ENCODE results near the gene KCNQ1. TPM values are rescaled to one million over a fixed set of nuclear protein-coding genes. Genes with fewer than 3 reads are reported as not detected.

Gene KCNQ1
- total RNA-seq, 1 experiment from 2014 or later = 10.7 TPM

DNA sequence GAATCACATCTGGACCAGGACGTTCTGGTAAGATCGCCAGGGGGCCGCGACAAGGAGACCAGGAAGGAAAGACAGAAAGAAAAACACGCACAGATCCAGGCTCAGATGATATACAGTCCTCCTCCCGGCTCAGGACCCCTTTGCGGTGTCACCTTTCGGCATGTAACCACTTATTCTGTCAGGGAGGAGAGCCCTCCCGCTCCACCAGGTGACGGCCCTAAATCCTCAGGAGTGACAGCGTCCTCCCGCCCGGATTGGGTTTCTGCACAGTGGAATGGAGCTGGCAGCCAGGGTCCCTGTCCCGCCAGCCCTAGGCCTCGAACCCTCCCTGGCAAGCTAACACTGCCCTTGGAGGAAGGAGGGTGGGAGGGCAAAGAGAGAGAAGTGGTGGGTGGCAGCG, 279.3 kb downstream of the KCNQ1 start:
- H2AFZ ChIP-seq (ENCODE audit: low read depth, low read length, poor library complexity, severe bottlenecking) = no peak overlapping the region
- no peak for TF ChIP-seq TCF7L2 (IDR thresholded peaks at IDR 0.05; ENCODE audit: borderline replicate concordance, extremely low read depth, insufficient read depth, insufficient read length)
- no peak for TF ChIP-seq JUND (IDR thresholded peaks at IDR 0.05)
- TF ChIP-seq, protein P1, sequence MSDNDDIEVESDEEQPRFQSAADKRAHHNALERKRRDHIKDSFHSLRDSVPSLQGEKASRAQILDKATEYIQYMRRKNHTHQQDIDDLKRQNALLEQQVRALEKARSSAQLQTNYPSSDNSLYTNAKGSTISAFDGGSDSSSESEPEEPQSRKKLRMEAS (IDR thresholded peaks at IDR 0.05) = no peak
- TF ChIP-seq, protein P2, sequence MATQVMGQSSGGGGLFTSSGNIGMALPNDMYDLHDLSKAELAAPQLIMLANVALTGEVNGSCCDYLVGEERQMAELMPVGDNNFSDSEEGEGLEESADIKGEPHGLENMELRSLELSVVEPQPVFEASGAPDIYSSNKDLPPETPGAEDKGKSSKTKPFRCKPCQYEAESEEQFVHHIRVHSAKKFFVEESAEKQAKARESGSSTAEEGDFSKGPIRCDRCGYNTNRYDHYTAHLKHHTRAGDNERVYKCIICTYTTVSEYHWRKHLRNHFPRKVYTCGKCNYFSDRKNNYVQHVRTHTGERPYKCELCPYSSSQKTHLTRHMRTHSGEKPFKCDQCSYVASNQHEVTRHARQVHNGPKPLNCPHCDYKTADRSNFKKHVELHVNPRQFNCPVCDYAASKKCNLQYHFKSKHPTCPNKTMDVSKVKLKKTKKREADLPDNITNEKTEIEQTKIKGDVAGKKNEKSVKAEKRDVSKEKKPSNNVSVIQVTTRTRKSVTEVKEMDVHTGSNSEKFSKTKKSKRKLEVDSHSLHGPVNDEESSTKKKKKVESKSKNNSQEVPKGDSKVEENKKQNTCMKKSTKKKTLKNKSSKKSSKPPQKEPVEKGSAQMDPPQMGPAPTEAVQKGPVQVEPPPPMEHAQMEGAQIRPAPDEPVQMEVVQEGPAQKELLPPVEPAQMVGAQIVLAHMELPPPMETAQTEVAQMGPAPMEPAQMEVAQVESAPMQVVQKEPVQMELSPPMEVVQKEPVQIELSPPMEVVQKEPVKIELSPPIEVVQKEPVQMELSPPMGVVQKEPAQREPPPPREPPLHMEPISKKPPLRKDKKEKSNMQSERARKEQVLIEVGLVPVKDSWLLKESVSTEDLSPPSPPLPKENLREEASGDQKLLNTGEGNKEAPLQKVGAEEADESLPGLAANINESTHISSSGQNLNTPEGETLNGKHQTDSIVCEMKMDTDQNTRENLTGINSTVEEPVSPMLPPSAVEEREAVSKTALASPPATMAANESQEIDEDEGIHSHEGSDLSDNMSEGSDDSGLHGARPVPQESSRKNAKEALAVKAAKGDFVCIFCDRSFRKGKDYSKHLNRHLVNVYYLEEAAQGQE (IDR thresholded peaks at IDR 0.05; ENCODE audit: low read depth) = no peak
- TF ChIP-seq, protein P3, sequence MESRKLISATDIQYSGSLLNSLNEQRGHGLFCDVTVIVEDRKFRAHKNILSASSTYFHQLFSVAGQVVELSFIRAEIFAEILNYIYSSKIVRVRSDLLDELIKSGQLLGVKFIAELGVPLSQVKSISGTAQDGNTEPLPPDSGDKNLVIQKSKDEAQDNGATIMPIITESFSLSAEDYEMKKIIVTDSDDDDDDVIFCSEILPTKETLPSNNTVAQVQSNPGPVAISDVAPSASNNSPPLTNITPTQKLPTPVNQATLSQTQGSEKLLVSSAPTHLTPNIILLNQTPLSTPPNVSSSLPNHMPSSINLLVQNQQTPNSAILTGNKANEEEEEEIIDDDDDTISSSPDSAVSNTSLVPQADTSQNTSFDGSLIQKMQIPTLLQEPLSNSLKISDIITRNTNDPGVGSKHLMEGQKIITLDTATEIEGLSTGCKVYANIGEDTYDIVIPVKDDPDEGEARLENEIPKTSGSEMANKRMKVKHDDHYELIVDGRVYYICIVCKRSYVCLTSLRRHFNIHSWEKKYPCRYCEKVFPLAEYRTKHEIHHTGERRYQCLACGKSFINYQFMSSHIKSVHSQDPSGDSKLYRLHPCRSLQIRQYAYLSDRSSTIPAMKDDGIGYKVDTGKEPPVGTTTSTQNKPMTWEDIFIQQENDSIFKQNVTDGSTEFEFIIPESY (IDR thresholded peaks at IDR 0.05; ENCODE audit: extremely low read depth, insufficient replicate concordance, low read length) = no peak
- TF ChIP-seq, protein P4, sequence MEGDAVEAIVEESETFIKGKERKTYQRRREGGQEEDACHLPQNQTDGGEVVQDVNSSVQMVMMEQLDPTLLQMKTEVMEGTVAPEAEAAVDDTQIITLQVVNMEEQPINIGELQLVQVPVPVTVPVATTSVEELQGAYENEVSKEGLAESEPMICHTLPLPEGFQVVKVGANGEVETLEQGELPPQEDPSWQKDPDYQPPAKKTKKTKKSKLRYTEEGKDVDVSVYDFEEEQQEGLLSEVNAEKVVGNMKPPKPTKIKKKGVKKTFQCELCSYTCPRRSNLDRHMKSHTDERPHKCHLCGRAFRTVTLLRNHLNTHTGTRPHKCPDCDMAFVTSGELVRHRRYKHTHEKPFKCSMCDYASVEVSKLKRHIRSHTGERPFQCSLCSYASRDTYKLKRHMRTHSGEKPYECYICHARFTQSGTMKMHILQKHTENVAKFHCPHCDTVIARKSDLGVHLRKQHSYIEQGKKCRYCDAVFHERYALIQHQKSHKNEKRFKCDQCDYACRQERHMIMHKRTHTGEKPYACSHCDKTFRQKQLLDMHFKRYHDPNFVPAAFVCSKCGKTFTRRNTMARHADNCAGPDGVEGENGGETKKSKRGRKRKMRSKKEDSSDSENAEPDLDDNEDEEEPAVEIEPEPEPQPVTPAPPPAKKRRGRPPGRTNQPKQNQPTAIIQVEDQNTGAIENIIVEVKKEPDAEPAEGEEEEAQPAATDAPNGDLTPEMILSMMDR (IDR thresholded peaks at IDR 0.05 in 2 of 3, conservative IDR thresholded peaks at IDR 0.05 in 1 of 3; ENCODE audit: borderline replicate concordance in 1 of 3, insufficient read depth in 1 of 3, low read depth in 2 of 3, low read length in 2 of 3) = no peak
- no peak for TF ChIP-seq EZH2phosphoT487 (IDR thresholded peaks at IDR 0.05; ENCODE audit: borderline replicate concordance)
- TF ChIP-seq CEBPB (IDR thresholded peaks at IDR 0.05; ENCODE audit: low read depth) = no peak
- no peak for TF ChIP-seq ZNF274 (IDR thresholded peaks at IDR 0.05; ENCODE audit: low read depth, low read length)
- no peak for TF ChIP-seq EZH2 (IDR thresholded peaks at IDR 0.05)
- TF ChIP-seq YY1 (IDR thresholded peaks at IDR 0.05; ENCODE audit: extremely low read depth, insufficient replicate concordance, low read depth, low read length) = no peak
- TF ChIP-seq SRF (IDR thresholded peaks at IDR 0.05; ENCODE audit: low read depth) = no peak
- TF ChIP-seq, protein P5, sequence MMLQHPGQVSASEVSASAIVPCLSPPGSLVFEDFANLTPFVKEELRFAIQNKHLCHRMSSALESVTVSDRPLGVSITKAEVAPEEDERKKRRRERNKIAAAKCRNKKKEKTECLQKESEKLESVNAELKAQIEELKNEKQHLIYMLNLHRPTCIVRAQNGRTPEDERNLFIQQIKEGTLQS (IDR thresholded peaks at IDR 0.05) = no peak
- H3K4me2 ChIP-seq (ENCODE audit: low read length) = no peak overlapping the region
- no peaks in the 10 kb centered on the region for H3K9me3 ChIP-seq (ENCODE audit: control insufficient read depth in 1 of 2, insufficient read depth in 1 of 2, low read depth in 1 of 2, low read length in 2 of 2)
- no peak overlapping the region for H3K27ac ChIP-seq (ENCODE audit: low read depth, low read length)
- no peaks in the 10 kb centered on the region for H3K4me1 ChIP-seq (ENCODE audit: control insufficient read depth in 1 of 2, insufficient read depth in 2 of 2, low read length in 2 of 2)
- H3K9me2 ChIP-seq (ENCODE audit: insufficient read depth) = no peaks in the 10 kb centered on the region
- no peaks in the 10 kb centered on the region for H3K27me3 ChIP-seq (ENCODE audit: insufficient read depth, low read length)
- no TSS peak for BruUV-seq (replicated peaks)
- ChIA-PET CTCF (no interaction called here), POLR2A (no interaction called here), RAD21 (ENCODE audit: low non-redundant PET in 1 of 2, low total read pairs in 2 of 2, uncharacterized antibody in 2 of 2, unreplicated experiment in 2 of 2) (no interaction called here)
- DNase-seq (ENCODE audit: low read depth, low spot score) (no peak), ATAC-seq (no peak)
- H3K9ac ChIP-seq (ENCODE audit: low read length) = no peak overlapping the region
- H3K36me3 ChIP-seq (ENCODE audit: control insufficient read depth in 1 of 2, insufficient read depth in 2 of 2, low read length in 2 of 2) = no peaks in the 10 kb centered on the region
- no peak overlapping the region for H3K4me3 ChIP-seq (replicated peaks in 1 of 2; ENCODE audit: low read depth in 1 of 2, low read length in 2 of 2)
- no peaks in the 10 kb centered on the region for H3K79me2 ChIP-seq (ENCODE audit: insufficient read depth, low read length)
- intact Hi-C loops (cut with micrococcal nuclease) = no loop called here
- H4K20me1 ChIP-seq (ENCODE audit: insufficient read depth) = no peaks in the 10 kb centered on the region
